Activated CD8-positive, alpha-beta memory T cell treated with anti-CD3 and anti-CD28 coated beads, Interleukin-2, amount 50 U/mL, for 48 hours (primary cell): Measurements from ENCODE around the gene SALL3.
A peak's percentile ranks its signal among the peaks of the same experiment; 100 is the strongest.

Source experiments
- DNase-seq: peaks from one replicate; pipeline ENCODE4 v3.0.0-alpha.2; 2020

Gene SALL3

DNA sequence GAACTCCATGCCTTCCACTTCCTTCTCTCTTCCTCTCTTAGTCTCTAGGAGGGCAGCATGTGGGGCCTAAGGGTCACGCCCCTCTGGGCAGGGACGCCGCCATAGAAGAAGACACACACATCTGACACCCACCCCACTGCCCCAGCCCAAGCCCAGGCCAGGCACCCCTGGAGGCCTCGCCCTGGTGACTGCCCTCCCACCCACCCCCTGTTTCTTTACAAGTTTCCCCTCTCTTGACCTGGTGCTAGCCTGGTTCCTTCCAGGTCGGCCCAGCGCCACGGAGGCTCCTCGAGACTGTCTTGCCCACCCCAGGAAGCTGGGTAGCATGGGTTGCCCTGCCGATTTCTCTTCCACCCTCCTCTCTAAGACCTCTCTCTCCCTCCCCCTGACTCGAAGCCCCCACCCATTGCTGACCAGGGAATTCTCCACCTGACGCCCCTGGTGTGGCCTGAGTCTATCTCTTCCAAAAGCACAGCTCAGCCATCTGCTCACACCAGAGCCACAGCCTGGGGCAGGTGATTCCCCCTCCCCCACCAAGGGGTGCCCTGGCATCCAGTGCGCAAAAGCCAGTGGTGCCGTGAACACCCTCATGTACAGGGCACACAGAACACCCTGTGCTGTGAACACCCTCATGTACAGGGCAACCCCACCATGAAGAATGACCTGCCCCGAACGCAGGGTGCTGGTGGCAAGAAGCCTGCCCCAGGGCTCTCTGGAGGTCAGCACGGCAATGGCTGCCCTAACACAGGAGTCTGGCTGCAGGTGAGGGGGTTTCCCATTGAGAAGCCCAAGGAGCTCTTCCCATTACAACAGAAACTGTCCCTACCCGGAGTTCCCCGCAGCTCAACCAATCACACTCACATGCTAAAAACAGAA is 13.5 kb upstream of the SALL3 start:
- DNase-seq = no peak

DNA sequence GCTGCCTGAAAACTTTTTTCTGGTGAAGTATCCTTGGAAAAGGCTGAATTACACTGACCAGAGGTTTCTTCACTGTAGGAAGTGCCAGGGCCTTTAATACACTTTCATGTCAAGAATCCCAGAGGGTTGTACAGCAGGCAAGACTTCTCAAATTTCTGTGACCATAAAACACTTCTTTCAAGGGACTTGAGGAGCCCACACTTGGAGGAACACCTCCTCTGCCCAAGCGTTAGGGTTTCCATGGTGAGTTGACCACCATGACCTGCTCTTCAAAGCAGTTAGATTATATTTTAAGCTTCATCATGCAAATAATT is 12.9 kb upstream of the SALL3 start:
- DNase-seq = no peak

DNA sequence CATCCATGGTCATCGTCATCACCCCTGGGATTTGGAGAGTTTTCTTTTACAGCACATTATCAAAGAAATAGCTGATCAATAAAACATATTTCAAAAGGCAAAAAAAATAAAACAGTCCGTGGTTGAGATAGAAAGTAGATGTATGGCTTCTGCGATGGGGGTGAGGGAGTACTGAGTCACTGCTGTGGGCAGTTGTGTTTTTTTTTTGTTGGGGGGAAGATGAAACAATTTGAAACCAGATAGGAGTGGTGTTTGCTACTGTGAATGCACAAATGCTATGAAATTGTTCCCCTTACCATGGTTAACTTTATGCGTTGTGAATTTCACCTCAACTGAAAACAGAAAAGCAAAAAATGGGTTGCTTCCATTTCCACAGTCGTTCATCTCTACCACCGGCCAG is 11.9 kb upstream of the SALL3 start:
- no peak for DNase-seq

DNA sequence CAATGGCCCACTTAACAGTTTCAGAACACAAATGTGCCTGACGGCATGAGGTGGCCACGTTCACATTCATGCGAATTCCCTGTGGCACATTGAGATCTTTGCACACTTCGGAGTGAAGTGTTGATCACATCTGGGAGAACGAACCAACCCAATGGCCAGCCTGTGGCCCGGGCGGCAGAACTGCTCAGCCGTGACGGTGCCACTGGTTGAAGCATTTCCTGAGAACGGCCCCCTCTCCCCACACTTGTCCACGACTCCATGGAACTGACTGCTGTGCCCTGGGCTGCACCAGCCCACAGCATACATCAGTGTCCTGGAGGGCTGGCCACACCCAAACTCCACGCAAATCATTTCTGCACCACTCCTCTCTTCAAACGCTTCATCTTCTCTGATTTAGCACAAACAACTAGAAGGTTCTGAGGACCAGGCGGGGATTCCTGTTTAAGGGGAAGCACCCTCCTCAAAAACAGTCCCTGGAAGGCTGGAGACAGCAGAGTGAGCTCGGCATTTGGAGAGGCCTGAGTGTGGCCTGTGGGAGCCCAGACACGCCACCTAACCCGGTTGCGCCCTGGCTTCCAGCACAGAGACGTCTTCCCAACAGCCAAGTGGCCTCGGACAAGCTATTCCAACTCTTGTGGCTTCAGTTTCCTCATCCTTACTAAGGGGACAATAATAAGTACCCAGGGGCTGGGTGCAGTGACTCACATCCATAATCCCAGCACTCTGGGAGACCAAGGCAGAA is 9.9 kb upstream of the SALL3 start:
- DNase-seq = no peak

DNA sequence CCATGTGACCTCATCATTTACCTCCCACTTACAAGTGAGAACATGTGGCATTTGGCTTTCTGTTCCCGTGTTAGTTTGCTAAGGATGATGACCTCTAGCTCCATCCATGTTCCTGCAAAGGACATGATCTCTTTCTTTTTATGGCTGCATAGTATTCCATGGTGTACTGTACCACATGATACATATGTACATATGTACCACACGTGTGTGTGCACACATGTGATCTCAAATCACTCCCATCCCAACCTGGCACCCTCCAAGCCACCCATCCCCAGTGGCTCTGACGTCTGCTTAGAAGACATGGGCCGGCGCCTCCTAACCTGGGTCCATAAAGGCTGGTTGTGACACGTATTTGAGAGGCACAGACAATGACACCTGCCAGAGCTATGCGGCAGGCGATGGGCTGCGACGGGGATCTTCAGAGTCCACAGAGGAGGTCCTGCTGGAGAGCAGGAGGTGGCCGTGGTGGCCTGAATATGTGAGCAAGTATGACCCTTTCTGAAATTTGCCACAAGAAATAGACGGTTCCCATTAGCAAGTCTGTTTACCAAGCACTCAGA is 8.8 kb upstream of the SALL3 start:
- DNase-seq = no peak

DNA sequence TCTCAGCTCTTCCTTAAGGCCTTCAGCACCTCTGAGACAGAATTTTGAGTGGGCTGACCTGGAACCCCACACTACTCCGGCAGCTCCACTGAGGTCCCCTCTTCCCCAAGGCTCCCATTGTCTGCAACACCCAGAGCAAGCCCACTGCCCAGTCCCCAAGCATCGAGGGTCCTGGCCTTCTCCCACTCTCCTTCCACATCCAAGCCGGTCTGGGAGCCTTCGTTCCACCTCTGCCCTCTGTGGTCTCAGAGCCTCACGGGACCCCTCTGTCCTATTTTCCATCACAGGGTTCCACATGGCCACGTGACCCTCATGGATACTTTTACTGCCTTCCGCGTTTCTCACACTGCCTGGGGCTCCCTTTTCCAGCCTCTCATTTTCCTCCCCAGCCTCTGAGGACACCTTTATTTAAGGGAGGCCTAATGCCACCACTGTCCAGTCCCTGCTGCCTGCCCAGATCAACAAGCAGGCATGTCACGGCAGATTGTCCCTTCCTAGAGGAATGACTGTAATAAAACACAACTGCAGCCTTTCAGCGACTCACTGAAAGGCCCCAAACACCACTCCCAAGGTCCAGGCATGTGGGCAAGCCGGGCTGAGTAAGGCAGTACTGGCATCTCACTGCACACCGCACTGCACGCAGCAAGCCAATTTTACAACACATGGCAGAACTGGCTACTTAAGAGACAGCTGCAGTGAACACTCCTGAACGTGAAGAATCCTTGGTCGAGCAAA is 7.9 kb upstream of the SALL3 start:
- DNase-seq = peak; percentile 32

DNA sequence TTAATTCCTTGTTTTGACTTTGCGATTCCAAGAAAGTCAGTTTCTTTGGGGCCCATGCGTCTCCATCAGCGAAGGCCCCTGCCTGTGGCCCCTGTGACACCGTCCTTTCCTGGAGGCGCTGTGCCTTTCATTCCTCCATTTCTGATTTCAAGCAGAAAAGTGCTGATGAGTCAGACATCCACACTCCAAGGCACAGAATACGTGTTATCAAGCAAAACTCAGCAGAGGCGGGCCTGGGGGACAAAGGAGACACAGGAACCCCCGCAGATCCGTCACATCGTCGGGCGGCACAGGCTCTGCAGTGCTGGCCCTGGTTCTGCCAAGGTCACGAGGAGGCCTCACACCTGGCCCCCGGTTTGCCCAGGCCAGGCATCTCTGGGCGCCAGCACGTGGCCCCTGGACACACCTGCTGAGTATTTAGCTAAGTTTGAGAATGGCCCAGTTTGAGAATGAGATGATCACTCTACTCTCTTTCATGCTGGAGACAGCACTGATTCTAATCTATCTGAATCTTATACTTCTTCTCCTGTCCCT is 7.2 kb upstream of the SALL3 start:
- peak; percentile 40 for DNase-seq

DNA sequence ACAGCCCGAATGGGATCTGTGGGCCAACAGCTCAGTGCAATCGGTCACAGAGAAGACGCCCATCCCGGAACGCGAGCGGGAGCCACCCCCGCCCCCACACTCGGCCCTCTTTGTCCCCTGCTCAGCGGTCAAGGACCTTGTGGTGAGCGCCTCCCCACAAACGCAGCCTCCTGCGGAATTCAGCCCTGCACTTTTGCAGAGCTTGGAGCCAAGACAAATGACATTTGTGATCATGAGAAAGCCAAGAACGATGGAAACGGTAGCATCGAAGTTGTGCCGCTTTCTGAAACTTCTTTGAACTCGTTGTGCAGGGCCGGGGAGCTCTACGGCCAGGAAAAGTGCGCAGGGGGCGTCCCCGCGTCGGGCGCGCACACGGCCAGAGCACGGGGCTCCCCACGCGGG is 6.7 kb upstream of the SALL3 start:
- peak; percentile 46 for DNase-seq

DNA sequence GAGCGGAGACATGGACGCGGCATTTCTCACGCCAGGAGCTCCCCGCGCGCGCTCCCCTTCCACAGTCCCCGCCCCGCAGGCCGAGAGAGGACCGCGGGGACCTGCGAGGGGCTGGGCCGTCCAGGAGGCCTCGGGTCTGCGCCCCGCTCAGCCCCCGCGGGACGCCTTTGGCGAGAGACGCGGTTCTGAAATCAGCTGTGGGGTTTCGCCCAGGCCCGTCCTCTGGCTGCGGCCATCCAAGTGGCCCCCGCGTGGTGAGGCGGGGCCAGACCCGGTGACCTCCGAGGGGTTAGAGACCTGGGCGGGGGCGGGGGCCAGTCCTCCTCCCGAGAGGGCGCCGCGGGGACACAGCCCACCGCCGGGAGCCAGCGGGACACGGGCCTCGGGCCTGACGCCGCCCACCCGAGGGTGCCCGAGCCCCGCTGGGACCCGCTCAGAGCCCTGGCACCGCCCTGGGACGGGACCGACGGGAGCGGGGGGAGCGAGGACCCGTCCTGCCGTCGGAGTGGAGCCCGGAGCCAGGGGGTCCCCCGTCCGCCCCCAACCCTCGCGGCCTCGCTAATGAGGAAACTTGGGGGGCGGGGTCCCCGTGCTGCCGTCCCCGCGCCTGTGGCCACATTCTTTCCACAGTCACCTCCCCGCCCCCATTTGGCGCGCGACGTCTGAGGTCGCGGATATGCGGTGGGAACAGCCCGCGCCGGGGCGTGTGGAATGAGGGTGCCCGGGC is 6.1 kb upstream of the SALL3 start:
- DNase-seq = peak; percentile 45

DNA sequence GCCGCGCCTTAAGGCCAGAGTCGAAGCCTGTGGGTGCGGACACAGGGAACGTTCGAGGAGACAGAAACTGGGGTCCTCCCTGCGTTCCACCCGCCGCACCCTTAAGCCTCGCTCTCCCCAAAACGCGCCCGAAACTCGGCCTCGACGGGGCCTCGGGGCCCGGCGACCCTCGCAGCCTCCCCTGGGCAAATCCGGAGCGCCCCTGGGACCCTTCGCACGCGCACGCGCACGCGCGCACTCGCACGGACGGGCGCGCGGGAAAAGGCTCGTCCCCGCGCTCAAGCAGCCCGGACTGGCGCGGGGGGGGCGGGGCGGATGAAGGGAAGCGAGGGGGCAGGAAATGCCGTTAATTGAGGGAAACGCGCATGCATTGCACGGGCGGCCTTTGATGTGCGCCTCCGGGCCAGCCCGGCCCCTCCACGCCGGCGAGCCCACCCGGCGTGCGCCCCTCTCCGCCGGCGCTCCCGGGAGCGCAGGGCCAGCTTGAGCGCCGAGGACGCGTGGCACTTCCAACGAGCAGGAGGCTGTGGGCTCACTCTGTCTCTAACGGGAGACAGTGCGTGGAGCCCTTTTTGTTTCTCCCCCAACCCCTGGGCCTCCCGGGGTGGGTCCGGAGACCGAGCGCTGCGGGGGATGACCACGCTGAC is 5.4 kb upstream of the SALL3 start:
- peak; percentile 45 for DNase-seq

DNA sequence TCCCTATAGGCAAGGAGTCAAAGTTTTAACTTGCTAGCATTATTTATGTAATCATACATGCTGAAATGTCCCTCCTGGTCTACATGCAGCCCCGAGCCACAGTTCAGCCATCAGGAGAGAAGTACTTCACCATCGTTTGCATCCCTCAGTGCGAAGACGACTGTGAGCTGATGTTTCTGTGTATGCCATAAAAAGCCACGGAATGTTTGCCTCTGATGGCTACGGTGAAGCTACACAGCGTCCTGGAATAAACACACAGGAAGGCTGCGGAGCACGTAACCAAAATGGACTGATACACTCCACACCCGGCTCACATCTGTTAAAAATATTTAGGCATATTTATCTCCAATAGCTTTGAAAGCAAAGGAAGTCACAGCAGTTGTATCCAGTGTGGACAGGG is 4.3 kb upstream of the SALL3 start:
- peak; percentile 28 for DNase-seq

DNA sequence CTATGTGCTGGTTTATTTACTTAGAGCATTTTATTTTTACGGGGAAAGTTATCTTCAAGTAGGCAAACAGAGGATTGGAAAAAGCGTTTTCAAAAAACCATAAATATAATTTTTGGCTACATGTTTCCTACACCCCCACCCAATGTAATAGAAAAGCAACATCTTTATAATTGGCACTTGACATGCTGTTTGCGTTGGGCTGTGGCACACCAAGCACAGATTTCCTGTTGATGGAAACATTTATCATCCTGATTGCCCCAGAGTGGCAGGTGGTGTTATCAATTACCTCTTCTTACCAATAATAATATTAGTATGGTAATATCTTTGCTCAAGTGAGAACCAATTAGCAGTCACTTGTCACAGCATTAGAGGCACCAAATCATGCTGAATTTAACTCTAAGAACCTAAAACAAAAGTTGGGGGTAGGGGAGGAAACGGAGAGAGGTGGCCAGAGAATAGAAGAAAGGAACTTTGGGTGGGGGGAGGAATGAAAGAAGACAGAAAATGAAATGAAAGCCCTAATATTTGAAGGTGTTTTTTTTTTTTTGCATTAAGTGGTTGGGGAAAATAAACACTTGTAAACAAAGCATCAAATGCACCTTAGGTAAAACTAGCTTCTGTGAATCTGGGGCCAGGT is 3.8 kb upstream of the SALL3 start:
- DNase-seq = no peak

DNA sequence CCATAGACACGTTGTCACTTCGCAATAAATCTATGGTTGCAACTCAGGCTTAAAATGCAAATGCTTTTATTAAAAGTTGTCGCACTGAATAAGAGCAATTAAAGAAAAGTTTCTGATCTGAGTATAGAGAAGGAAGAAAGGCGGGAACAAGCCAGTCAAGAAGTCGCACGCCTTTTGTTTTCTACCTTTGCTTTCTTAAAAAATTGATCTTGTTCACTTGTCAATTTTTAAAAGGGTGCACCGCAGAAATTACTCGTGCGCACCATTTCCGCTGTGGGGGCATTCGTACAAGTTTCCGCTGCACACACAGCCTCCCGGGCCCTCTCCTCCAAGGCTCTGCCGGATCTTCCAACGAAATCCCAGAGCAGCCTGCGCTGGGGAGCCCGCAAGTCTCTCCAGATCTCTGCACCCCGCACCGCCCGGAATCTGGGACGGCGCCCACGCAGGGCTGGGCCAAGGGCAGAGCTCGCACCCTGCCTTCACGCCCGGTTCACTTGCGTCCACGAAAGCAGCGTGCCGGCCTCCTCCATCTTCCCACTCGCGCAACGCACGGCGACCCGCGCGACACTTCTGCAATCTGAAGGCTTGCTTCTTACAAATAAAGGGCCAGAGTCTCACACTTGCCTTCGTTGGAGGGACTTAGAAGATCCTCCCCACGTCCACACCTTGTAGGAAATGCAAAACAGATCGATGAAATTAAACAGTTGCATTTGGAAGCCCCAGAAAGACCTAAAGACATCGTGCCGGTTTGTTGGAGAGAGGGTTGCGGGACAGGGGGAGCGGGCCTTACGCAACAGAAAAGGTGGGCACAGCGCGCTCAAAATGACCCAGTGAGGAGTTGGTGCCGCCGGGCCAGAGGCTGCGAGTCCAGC is 2.6 kb upstream of the SALL3 start:
- no peak for DNase-seq

DNA sequence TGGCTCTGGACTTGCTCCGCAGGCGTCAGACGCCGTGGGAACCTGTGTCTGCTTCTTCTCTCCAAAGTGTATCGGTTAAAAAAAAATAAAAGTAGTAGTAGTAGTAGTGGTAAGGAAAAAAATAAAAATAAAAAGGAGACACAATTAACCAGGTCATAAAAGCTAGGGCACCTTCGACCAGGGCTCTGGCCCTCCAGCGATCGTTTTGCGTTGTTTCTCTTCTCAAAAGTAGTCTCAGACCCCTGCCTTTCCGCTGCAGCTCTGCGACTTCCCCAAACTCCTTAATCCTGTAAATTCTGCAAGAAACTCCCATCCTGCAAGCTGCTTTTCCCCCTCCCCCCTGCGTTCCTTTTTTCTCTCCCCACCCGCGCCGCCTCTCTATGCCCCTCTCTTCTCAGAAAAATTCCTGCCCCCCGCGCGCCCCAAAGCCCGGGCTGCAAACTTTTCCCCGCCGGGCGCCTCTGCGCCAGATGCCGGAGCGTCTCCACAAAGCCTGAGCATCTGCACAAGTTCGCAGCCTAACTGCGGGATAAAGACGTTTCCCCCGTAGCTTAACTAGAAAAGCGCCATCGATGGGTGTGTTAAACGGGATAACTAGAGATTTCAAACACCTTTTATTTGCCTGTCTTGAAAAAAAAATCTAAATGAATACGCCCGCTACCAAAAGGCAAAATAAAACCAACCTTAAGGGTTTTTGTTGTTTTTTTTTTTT is 1.8 kb upstream of the SALL3 start:
- DNase-seq = no peak

DNA sequence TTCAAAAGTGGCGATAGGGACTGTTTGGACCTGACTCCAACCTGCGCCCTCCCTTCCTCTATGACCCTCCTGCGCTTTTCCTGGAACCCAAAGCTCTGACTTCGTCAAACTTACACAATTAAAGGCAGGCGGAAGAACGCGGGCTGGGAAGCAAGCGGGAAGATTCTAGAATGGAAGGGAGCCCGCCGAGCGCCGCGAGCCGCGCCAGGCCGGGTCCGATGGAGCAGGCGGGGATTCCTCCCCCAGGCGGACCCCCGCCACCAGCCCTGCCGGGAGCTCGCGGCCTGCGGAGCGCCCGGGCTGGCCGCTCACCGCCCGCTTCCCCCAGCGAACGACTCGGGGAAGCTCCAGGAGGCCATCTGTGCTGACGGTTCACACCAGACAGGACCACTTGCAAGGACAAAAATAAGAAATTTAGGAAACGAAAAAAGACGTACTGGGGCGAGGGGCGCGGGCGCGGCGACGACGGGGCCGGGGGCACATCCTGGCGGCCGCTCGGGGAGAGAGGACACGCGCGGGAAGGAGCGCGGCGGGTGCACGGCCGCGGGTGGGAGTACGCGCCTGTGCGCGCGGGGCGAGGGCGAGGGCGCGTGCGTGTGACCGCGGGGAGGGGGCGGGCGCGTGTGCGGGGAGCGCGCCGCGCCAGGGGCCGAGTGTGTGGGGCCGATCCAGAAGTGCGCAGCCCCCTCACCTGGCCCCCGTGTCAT is 1.1 kb upstream of the SALL3 start:
- DNase-seq = no peak

DNA sequence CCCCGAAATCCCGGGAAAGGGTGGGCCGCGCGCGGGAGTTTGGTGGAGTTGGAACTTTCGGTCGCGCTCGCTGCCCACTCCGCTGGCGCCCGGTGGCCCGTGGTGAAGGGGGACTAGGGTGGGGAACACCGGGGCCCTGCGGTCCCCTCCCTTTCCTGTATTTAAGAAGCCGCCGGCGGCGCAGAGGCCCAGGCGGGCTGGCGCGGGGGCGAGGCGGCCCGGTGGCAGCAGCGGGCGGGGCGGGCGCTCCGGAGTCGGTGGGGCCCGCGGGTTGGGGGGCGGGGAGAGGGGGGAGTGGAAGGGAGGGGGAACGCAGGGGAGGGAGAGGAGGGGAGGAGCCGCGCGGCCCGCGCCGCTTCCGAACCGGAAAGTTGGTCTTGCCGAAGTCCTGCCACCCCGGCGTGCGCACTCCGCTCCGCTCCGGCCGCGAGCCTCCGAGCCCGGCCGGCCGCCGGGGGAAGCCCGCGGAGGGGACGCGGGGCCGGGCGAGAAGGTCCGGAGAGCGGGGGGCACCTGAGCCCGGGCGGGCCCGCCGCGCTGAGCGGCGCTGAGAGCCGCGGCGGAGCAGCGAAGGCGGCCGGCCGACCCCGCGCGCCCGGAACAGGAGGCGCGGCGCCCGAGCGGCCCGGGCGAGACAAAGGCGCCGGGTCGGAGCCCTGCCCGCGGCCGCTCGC is 425 bp upstream of the SALL3 start:
- DNase-seq = no peak

DNA sequence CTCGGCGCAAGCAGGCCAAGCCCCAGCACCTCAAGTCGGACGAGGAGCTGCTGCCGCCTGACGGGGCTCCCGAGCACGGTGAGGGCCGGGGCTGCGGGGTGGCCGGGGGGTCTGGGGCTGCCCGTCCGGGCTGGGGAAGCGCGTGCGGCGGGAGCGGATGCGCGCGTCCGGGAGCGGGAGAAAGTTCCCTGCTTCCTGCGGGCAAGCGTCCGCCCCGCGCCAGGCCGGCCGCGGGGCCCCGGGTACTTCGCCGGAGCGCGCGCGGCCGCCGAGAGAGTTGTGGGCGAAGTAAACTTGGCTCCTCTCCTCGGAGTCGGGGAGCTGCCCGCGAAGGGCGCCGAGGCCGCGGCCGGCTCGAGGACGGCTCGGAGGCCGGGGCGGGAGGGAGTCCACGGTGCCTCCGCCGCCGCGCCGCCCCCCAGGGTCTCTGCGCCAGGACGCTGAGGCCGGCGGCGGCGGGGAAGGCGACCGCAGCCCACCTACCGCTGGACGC is 707 bp downstream of the SALL3 start:
- DNase-seq = no peak

DNA sequence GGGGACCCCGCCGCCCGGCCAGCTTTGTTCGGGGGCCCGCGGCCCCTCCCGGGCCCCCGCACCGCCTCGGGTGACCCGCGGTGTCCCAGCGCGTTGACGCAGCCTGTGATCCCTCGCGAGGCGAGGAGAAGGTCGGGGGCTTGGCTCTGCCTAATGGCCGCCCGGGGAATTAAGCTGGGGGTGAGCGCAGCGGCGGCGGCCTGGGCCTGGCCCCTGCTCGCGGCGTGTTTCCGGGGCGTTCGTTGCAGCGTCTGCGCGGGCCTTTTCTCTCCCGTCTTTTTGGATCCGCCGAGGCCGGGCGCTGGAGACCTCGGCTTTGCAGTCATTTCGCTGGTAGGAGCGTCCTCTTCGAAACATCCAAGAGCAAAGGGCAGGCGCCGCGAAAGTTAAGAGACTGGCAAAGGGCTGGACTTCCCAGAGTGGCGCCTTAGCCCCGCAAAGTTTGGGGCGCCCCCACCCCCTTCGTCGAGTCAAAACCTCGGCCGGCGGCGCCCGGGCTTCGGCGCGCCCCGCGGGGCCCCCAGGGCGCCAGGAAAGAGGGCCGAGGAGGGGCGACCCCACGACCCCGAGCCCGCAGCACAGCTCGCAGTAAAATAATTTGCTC is 1.3 kb downstream of the SALL3 start:
- peak; percentile 61 for DNase-seq
